ENCODE measurements around the gene WDR37.
"Not testable (repeated sequence)": the region's sequence is repeated elsewhere in the genome, so short reads cannot be mapped to it uniquely, and the experiment has no call there.

WDR37 gene

GRCh38 chr10:1107004-1107403 is 50.8 kb downstream of the WDR37 start:
- DNase-seq (ENCODE audit: low read depth in 1 of 2, low spot score in 1 of 2) = no peak
- in situ Hi-C loops (cut with HindIII; ENCODE audit: low pct_unique_long_range_greater_than_20kb, low sequenced_read_pairs) = no loop called here
- no peak for TF ChIP-seq JUND (IDR thresholded peaks at IDR 0.05; ENCODE audit: low read depth)

GRCh38 chr10:1107679-1108078 is 51.5 kb downstream of the WDR37 start:
- in situ Hi-C loops (cut with HindIII; ENCODE audit: low pct_unique_long_range_greater_than_20kb, low sequenced_read_pairs) = no loop called here
- no peak for TF ChIP-seq JUND (IDR thresholded peaks at IDR 0.05; ENCODE audit: low read depth)
- peak in 1 of 2 experiments; percentile 26 for DNase-seq (ENCODE audit: low read depth in 1 of 2, low spot score in 1 of 2)

- in situ Hi-C loops (cut with HindIII; ENCODE audit: low pct_unique_long_range_greater_than_20kb, low sequenced_read_pairs) = no loop called here
- TF ChIP-seq JUND (IDR thresholded peaks at IDR 0.05; ENCODE audit: low read depth) = no peak
- peak; percentile 80 to 88 for DNase-seq (ENCODE audit: low read depth in 1 of 2, low spot score in 1 of 2)
Measured at GRCh38 chr10:1109795-1110673, 53.8 kb downstream of the WDR37 start.

GRCh38 chr10:1110674-1111119 is 54.5 kb downstream of the WDR37 start:
- DNase-seq (ENCODE audit: low read depth in 1 of 2, low spot score in 1 of 2) = no peak
- no peak for TF ChIP-seq JUND (IDR thresholded peaks at IDR 0.05; ENCODE audit: low read depth)
- in situ Hi-C loops (cut with HindIII; ENCODE audit: low pct_unique_long_range_greater_than_20kb, low sequenced_read_pairs) = no loop called here

GRCh38 chr10:1114315-1114714 is 58.1 kb downstream of the WDR37 start:
- DNase-seq (ENCODE audit: low read depth in 1 of 2, low spot score in 1 of 2) = no peak
- TF ChIP-seq JUND (IDR thresholded peaks at IDR 0.05; ENCODE audit: low read depth) = no peak
- in situ Hi-C loops (cut with HindIII; ENCODE audit: low pct_unique_long_range_greater_than_20kb, low sequenced_read_pairs) = no loop called here

GRCh38 chr10:1114719-1115606 is 58.8 kb downstream of the WDR37 start:
- TF ChIP-seq JUND (IDR thresholded peaks at IDR 0.05; ENCODE audit: low read depth) = no peak
- DNase-seq (ENCODE audit: low read depth in 1 of 2, low spot score in 1 of 2) = no peak
- in situ Hi-C loops (cut with HindIII; ENCODE audit: low pct_unique_long_range_greater_than_20kb, low sequenced_read_pairs) = no loop called here

GRCh38 chr10:1115607-1115955 is 59.4 kb downstream of the WDR37 start:
- no peak for DNase-seq (ENCODE audit: low read depth in 1 of 2, low spot score in 1 of 2)
- in situ Hi-C loops (cut with HindIII; ENCODE audit: low pct_unique_long_range_greater_than_20kb, low sequenced_read_pairs) = no loop called here
- no peak for TF ChIP-seq JUND (IDR thresholded peaks at IDR 0.05; ENCODE audit: low read depth)

- in situ Hi-C loops (cut with HindIII; ENCODE audit: low pct_unique_long_range_greater_than_20kb, low sequenced_read_pairs) = no loop called here
- DNase-seq (ENCODE audit: low read depth in 1 of 2, low spot score in 1 of 2) = no peak
- TF ChIP-seq JUND (IDR thresholded peaks at IDR 0.05; ENCODE audit: low read depth) = no peak
Measured at GRCh38 chr10:1116051-1116450, 59.9 kb downstream of the WDR37 start.

- DNase-seq (ENCODE audit: low read depth in 1 of 2, low spot score in 1 of 2) = no peak
- no peak for TF ChIP-seq JUND (IDR thresholded peaks at IDR 0.05; ENCODE audit: low read depth)
- in situ Hi-C loops (cut with HindIII; ENCODE audit: low pct_unique_long_range_greater_than_20kb, low sequenced_read_pairs) = no loop called here
Measured at GRCh38 chr10:1116696-1117280, 60.6 kb downstream of the WDR37 start.

- no peak for DNase-seq (ENCODE audit: low read depth in 1 of 2, low spot score in 1 of 2)
- in situ Hi-C loops (cut with HindIII; ENCODE audit: low pct_unique_long_range_greater_than_20kb, low sequenced_read_pairs) = no loop called here
- TF ChIP-seq JUND (IDR thresholded peaks at IDR 0.05; ENCODE audit: low read depth) = no peak
Measured at GRCh38 chr10:1117651-1118050, 61.5 kb downstream of the WDR37 start.

GRCh38 chr10:1118318-1118717 is 62.1 kb downstream of the WDR37 start:
- in situ Hi-C loops (cut with HindIII; ENCODE audit: low pct_unique_long_range_greater_than_20kb, low sequenced_read_pairs); DNase-seq (ENCODE audit: low read depth in 1 of 2, low spot score in 1 of 2): not testable (repeated sequence)

- peak; percentile 58 to 74 for DNase-seq (ENCODE audit: low read depth in 1 of 2, low spot score in 1 of 2)
- in situ Hi-C loops (cut with HindIII; ENCODE audit: low pct_unique_long_range_greater_than_20kb, low sequenced_read_pairs) = no loop called here
- TF ChIP-seq JUND (IDR thresholded peaks at IDR 0.05; ENCODE audit: low read depth) = no peak
Measured at GRCh38 chr10:1119027-1119426, 62.8 kb downstream of the WDR37 start.

- TF ChIP-seq JUND (IDR thresholded peaks at IDR 0.05; ENCODE audit: low read depth) = no peak
- no peak for DNase-seq (ENCODE audit: low read depth in 1 of 2, low spot score in 1 of 2)
- in situ Hi-C loops (cut with HindIII; ENCODE audit: low pct_unique_long_range_greater_than_20kb, low sequenced_read_pairs) = no loop called here
Measured at GRCh38 chr10:1119501-1119900, 63.3 kb downstream of the WDR37 start.
